Keratinocyte (primary cell): ENCODE data around the gene VIPR2. TPM values are rescaled to one million over a fixed set of nuclear protein-coding genes. Genes with fewer than 3 reads are reported as not detected.

Experiments used
- DNase-seq: peaks from one replicate; pipeline ENCODE4 v3.0.0-alpha.2; 2011; ENCODE audit warnings: low read depth, missing footprints, low spot score
- FAIRE-seq: peaks from 2 replicates; lab custom pipeline; 2011; peaks lifted over from hg19 to GRCh38; lab: Jason Lieb, UNC
- H2AFZ ChIP-seq: 2 replicates; pipeline ENCODE4 v1.6.0; 2012; ENCODE audit warnings: low read length, control low read depth, inconsistent platforms; ENCODE audit not compliant: control insufficient read depth
- H3K27ac ChIP-seq: 2 replicates; pipeline ENCODE4 v1.5.1; 2011; ENCODE audit warnings: low read length; ENCODE audit not compliant: control insufficient read depth, insufficient read depth
- H3K27me3 ChIP-seq: 3 replicates; pipeline ENCODE4 v1.6.0; 2011; ENCODE audit warnings: low read length; ENCODE audit not compliant: control insufficient read depth, insufficient read depth; ENCODE audit errors: extremely low read depth
- H3K36me3 ChIP-seq, 2 experiments: 2 replicates in 1 of 2; 3 replicates in 1 of 2; pipeline ENCODE4 v1.5.1; 2011; ENCODE audit warnings: low read length in 2 of 2, mild to moderate bottlenecking in 1 of 2; ENCODE audit not compliant: control insufficient read depth in 2 of 2, insufficient read depth in 2 of 2; ENCODE audit errors: extremely low read depth in 1 of 2
- H3K4me1 ChIP-seq: 3 replicates; pipeline ENCODE4 v1.5.1; 2011; ENCODE audit warnings: low read length; ENCODE audit not compliant: control insufficient read depth, insufficient read depth; ENCODE audit errors: extremely low read depth
- H3K4me2 ChIP-seq: 3 replicates; pipeline ENCODE4 v1.6.0; 2011; ENCODE audit warnings: low read depth, low read length; ENCODE audit not compliant: control insufficient read depth, insufficient read depth; ENCODE audit errors: extremely low read depth
- H3K4me3 ChIP-seq, 3 experiments: fragments of 200-600 bp in 1 of 3; sonication (generic) in 1 of 3; 2 replicates in 2 of 3; 3 replicates in 1 of 3; pipeline ENCODE4 v1.5.1; 2011 to 2016; ENCODE audit warnings: low read length in 3 of 3, mild to moderate bottlenecking in 3 of 3, control low read depth in 2 of 3, inconsistent platforms in 1 of 3, low read depth in 1 of 3, mixed read lengths in 1 of 3, mixed run types in 1 of 3, moderate library complexity in 1 of 3; ENCODE audit not compliant: control insufficient read depth in 2 of 3, insufficient read depth in 2 of 3; ENCODE audit errors: extremely low read depth in 1 of 3
- H3K79me2 ChIP-seq: 2 replicates; pipeline ENCODE4 v1.6.0; 2012; ENCODE audit warnings: low read length; ENCODE audit not compliant: control insufficient read depth, insufficient read depth
- H3K9ac ChIP-seq: 3 replicates; pipeline ENCODE4 v1.6.0; 2011; ENCODE audit warnings: low read length; ENCODE audit not compliant: control insufficient read depth, insufficient read depth; ENCODE audit errors: extremely low read depth
- H3K9me1 ChIP-seq: 3 replicates; pipeline ENCODE4 v1.6.0; 2011; ENCODE audit warnings: low read length; ENCODE audit not compliant: control insufficient read depth, insufficient read depth; ENCODE audit errors: extremely low read depth
- H3K9me3 ChIP-seq: 2 replicates; pipeline ENCODE4 v1.5.1; 2012; ENCODE audit warnings: low read depth, low read length; ENCODE audit not compliant: control insufficient read depth
- H4K20me1 ChIP-seq: 3 replicates; pipeline ENCODE4 v1.6.0; 2011; ENCODE audit warnings: low read length; ENCODE audit not compliant: control insufficient read depth, insufficient read depth; ENCODE audit errors: extremely low read depth
- EZH2 ChIP-seq: IDR thresholded peaks from one replicate; pipeline ENCODE4 v1.6.1; 2012; ENCODE audit warnings: inconsistent platforms, mild to moderate bottlenecking, low read length, moderate library complexity
- dilution Hi-C: fragments of 300-500 bp; cut with MboI; formaldehyde crosslinking; loops from one replicate; pipeline ENCODE4 v1.7.0; 2020; ENCODE audit warnings: low sequenced_read_pairs; ENCODE audit not compliant: extremely low pct_ligation_motif_present
- polyA plus RNA-seq, 5 experiments: library from polyadenylated mRNA; depleted of rRNA in 3 of 5; stranded (reverse) in 3 of 5; stranded (forward) in 1 of 5; unstranded in 1 of 5; fragments of >200 nt; gene quantifications; 1 replicate in 1 of 5; 2 replicates in 3 of 5; 3 replicates in 1 of 5; pipeline versions ENCODE4 v1.2.1 to v1.2.3, GENCODE V29; 2011 to 2012; ENCODE audit warnings: missing spikeins in 2 of 5, low read depth in 1 of 5, low replicate concordance in 1 of 5
- TF ChIP-seq, protein P1 (sequence below), 3 experiments: IDR thresholded peaks in 1 of 3; conservative IDR thresholded peaks in 1 of 3; optimal IDR thresholded peaks in 1 of 3; 2 replicates in 2 of 3; 3 replicates in 1 of 3; pipeline versions ENCODE3 to v1.5.1; 2011; ENCODE audit warnings: low read length in 3 of 3, mild to moderate bottlenecking in 3 of 3, moderate library complexity in 2 of 3, control low read depth in 1 of 3, inconsistent platforms in 1 of 3; ENCODE audit not compliant: insufficient read depth in 2 of 3; ENCODE audit errors: extremely low read depth in 1 of 3

Gene VIPR2
- polyA plus RNA-seq, 1 donor (not counting 4 experiments of a cell fraction or from before 2014, with no cell fraction given): not detected

DNA sequence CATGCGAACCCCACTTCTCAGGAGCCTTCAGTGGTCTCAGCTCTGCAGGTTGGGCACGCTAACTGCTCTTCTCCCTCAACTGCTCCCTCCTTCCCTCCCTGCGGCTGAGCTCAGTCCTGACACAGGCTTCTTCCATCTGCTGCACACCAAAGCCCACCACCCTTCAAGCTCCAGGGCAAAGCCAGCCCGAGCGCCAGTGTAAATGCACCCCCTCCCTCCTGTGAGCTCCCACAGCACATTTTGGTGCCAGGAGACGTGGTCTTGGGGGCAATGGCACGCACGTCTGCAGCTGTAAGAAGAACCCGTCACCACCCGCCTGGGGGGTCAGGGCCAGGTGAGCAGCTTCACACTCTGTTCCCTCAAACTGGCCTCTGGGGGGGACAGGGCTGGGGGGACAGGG lies 15.9 kb downstream of the VIPR2 start:
- Histone ChIP-seq H3K9ac (no peak overlapping the region), H2AFZ (no peak overlapping the region), H3K4me2 (no peak overlapping the region), H3K4me1 (no peaks in the 10 kb centered on the region), H3K27me3 (no peaks in the 10 kb centered on the region), H4K20me1 (no peaks in the 10 kb centered on the region), H3K9me1 (no peaks in the 10 kb centered on the region), H3K27ac (no peak overlapping the region), H3K4me3 (no peak overlapping the region), H3K9me3 (no peaks in the 10 kb centered on the region), H3K79me2 (no peaks in the 10 kb centered on the region), H3K36me3 (no peaks in the 10 kb centered on the region)
- FAIRE-seq: no peak
- no peak for TF ChIP-seq EZH2
- TF ChIP-seq, protein P1, sequence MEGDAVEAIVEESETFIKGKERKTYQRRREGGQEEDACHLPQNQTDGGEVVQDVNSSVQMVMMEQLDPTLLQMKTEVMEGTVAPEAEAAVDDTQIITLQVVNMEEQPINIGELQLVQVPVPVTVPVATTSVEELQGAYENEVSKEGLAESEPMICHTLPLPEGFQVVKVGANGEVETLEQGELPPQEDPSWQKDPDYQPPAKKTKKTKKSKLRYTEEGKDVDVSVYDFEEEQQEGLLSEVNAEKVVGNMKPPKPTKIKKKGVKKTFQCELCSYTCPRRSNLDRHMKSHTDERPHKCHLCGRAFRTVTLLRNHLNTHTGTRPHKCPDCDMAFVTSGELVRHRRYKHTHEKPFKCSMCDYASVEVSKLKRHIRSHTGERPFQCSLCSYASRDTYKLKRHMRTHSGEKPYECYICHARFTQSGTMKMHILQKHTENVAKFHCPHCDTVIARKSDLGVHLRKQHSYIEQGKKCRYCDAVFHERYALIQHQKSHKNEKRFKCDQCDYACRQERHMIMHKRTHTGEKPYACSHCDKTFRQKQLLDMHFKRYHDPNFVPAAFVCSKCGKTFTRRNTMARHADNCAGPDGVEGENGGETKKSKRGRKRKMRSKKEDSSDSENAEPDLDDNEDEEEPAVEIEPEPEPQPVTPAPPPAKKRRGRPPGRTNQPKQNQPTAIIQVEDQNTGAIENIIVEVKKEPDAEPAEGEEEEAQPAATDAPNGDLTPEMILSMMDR (optimal IDR thresholded peaks at IDR 0.05 in 1 of 3, IDR thresholded peaks at IDR 0.05 in 1 of 3, conservative IDR thresholded peaks at IDR 0.05 in 1 of 3; ENCODE audit: extremely low read depth in 1 of 3, insufficient read depth in 2 of 3, low read length in 3 of 3): no peak
- dilution Hi-C loops: no loop called here
- DNase-seq: no peak

DNA sequence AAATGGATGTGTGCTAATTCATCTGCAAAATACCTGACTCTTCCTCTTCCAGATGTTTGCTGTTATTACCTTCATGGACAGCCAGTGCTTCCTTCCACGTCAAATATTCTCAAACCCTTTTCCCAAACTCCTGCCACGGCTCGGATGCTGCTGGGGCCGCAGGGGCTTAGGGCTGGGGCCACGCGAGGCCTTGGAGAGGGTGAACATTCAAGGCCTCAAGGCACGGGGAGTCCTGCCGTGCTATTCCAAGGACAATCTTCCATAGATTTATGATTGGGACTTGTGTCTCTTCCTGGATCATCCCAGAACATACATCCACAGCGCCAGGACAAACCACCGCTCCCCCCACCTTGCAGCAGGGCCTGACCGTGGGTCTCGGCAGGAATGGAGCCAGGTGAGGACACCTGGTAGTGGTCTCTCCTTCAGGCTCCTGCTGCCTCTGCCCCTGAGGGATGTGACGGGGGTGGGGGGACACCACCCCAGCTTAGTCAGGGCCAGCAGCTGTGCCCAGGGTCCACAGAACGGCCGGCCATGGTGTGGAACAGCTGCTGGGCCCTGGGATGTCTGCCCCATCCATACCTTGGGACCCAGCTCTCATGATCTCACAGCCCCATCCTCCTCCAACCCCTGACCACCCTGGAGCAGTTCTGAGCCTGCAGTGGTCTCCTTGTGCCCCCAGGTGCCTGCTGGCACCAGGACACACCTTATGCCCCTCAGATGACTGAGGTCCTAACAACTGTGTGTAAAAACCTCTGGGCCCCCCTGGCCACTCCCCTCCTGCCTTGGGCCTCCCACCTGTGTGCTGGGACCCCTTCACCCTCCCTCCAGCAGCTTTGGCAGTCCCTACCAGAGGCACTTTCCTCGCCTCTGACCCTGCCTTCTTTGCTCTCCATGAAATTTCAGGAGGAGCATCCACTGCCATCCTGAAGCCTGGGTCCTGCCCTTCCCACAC lies 16.7 kb downstream of the VIPR2 start:
- H3K79me2 ChIP-seq: no peaks in the 10 kb centered on the region
- H4K20me1 ChIP-seq: no peaks in the 10 kb centered on the region
- no peaks in the 10 kb centered on the region for H3K4me1 ChIP-seq
- H3K9me3 ChIP-seq: no peaks in the 10 kb centered on the region
- H3K9ac ChIP-seq: no peak overlapping the region
- H3K27ac ChIP-seq: no peak overlapping the region
- no peak for TF ChIP-seq EZH2
- TF ChIP-seq, protein P1 (optimal IDR thresholded peaks at IDR 0.05 in 1 of 3, IDR thresholded peaks at IDR 0.05 in 1 of 3, conservative IDR thresholded peaks at IDR 0.05 in 1 of 3; ENCODE audit: extremely low read depth in 1 of 3, insufficient read depth in 2 of 3, low read length in 3 of 3): no peak
- no peak overlapping the region for H3K4me2 ChIP-seq
- no peak overlapping the region for H3K4me3 ChIP-seq
- no peak for FAIRE-seq
- H3K27me3 ChIP-seq: no peaks in the 10 kb centered on the region
- dilution Hi-C loops: no loop called here
- DNase-seq: no peak
- H3K9me1 ChIP-seq: no peaks in the 10 kb centered on the region
- H3K36me3 ChIP-seq: no peaks in the 10 kb centered on the region
- no peak overlapping the region for H2AFZ ChIP-seq
